Fibroblast of lung (primary cell): ENCODE results near the gene ANXA4.

Source experiments
- CTCF ChIP-seq, 2 donors: IDR thresholded peaks in 1 of 2; conservative IDR thresholded peaks in 1 of 2; 1 replicate in 1 of 2; 2 replicates in 1 of 2; pipeline ENCODE4 v1.5.1; 2011 to 2012; ENCODE audit warnings: low read length in 2 of 2, control low read depth in 1 of 2, inconsistent platforms in 1 of 2, low read depth in 1 of 2, mild to moderate bottlenecking in 1 of 2
- EZH2 ChIP-seq: IDR thresholded peaks from 2 replicates; pipeline ENCODE4 v1.5.1; 2012; ENCODE audit warnings: low read length, control low read depth, mild to moderate bottlenecking; ENCODE audit errors: missing control alignments

GRCh38 chr2:69780921-69781320 lies 39.0 kb downstream of the ANXA4 start:
- TF ChIP-seq CTCF (conservative IDR thresholded peaks at IDR 0.05 in 1 of 2, IDR thresholded peaks at IDR 0.05 in 1 of 2; ENCODE audit: low read depth in 1 of 2, low read length in 2 of 2), result no peak
- no peak for TF ChIP-seq EZH2
